Thoracic aorta (tissue), 2 donors: ENCODE results near the gene MAPK11. TPM values are rescaled to one million over a fixed set of nuclear protein-coding genes. Genes with fewer than 3 reads are reported as not detected.

Experiments used
- ATAC-seq: fragments of 150-250 bp; one replicate; pipeline ENCODE4 v1.8.0; 2017; ENCODE audit warnings: low read depth; ENCODE audit not compliant: insufficient number of reproducible peaks, low FRiP score
- DNase-seq: peaks from one replicate; pipeline ENCODE4 v3.0.0-alpha.2; 2020; ENCODE audit warnings: low spot score
- H3K27ac ChIP-seq, 2 donors: fragments of 200-600 bp; sonication (generic); 1 replicate in 1 of 2; 2 replicates in 1 of 2; pipeline ENCODE4 v1.5.1; 2016; ENCODE audit warnings: mild to moderate bottlenecking in 2 of 2, moderate library complexity in 2 of 2
- H3K27me3 ChIP-seq: fragments of 200-600 bp; sonication (generic); replicated peaks from 2 replicates; pipeline ENCODE4 v1.6.0; 2016; ENCODE audit warnings: mild to moderate bottlenecking; ENCODE audit not compliant: insufficient read depth
- H3K36me3 ChIP-seq: fragments of 200-600 bp; sonication (generic); one replicate; pipeline ENCODE4 v1.5.1; 2016
- H3K4me1 ChIP-seq, 2 donors: fragments of 200-600 bp; sonication (generic); 1 replicate in 1 of 2; 2 replicates in 1 of 2; pipeline versions ENCODE4 v1.5.1 to v1.6.0; 2016; ENCODE audit warnings: low read depth in 2 of 2, mild to moderate bottlenecking in 1 of 2; ENCODE audit not compliant: control insufficient read depth in 1 of 2
- H3K4me3 ChIP-seq: fragments of 200-600 bp; sonication (generic); 2 replicates; pipeline ENCODE4 v1.5.1; 2016; ENCODE audit warnings: mild to moderate bottlenecking
- H3K9me3 ChIP-seq: fragments of 200-600 bp; sonication (generic); 2 replicates; pipeline ENCODE4 v1.5.1; 2016
- total RNA-seq, 2 donors: library from RNA; depleted of rRNA; stranded (reverse); fragments of >200 nt; gene quantifications; one replicate each; pipeline versions ENCODE4 v1.1.0 to v1.2.3, GENCODE V29; 2016
- TF ChIP-seq, protein P1 (sequence below): fragments of 200-600 bp; sonication (generic); IDR thresholded peaks from one replicate; pipeline ENCODE4 v1.5.1; 2019; ENCODE audit warnings: antibody characterized with exemption

Gene MAPK11
- total RNA-seq, 2 donors from 2014 or later = 5.8 to 8.8 TPM

DNA sequence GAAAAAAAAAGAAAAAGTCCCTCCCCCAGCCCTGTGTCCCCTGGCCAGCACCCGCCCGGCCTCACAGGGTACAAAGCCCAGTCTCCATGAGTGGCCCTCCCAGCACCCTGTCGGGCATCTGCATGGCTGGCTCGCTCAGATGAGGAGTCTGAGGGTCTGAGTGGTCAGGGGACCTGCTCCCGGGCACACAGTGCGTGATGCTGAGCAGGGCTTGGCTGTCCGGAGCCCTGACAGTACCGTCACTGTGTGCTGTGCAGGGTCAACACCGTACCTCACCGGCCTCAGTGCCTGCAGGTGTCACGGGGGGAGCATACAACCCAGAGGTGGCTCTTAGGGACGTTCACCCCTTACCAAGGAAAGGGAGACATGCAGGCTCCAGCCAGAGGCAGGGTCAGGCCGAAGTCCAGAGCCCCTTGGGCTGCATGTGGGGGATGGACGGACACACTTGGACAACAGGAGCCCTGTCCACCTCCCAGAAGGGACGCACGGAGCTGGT is 40.8 kb upstream of the MAPK11 start:
- ATAC-seq = no peak

GRCh38 chr22:50310031-50310722 is 40.0 kb upstream of the MAPK11 start:
- ATAC-seq (no peak), DNase-seq (no peak)
- H3K9me3 ChIP-seq = no peaks in the 10 kb centered on the region
- no peak overlapping the region for H3K4me3 ChIP-seq
- no peaks in the 10 kb centered on the region for H3K27me3 ChIP-seq
- peaks cover 10 to 30% of the 10 kb centered on the region in 2 donors for H3K4me1 ChIP-seq
- H3K36me3 ChIP-seq = no peaks in the 10 kb centered on the region
- TF ChIP-seq, protein P1, sequence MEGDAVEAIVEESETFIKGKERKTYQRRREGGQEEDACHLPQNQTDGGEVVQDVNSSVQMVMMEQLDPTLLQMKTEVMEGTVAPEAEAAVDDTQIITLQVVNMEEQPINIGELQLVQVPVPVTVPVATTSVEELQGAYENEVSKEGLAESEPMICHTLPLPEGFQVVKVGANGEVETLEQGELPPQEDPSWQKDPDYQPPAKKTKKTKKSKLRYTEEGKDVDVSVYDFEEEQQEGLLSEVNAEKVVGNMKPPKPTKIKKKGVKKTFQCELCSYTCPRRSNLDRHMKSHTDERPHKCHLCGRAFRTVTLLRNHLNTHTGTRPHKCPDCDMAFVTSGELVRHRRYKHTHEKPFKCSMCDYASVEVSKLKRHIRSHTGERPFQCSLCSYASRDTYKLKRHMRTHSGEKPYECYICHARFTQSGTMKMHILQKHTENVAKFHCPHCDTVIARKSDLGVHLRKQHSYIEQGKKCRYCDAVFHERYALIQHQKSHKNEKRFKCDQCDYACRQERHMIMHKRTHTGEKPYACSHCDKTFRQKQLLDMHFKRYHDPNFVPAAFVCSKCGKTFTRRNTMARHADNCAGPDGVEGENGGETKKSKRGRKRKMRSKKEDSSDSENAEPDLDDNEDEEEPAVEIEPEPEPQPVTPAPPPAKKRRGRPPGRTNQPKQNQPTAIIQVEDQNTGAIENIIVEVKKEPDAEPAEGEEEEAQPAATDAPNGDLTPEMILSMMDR = no peak
- no peak overlapping the region for H3K27ac ChIP-seq

More for the DNA sequence above, 40.8 kb upstream of the MAPK11 start:
- DNase-seq = no peak
- no peaks in the 10 kb centered on the region for H3K36me3 ChIP-seq
- no peaks in the 10 kb centered on the region for H3K9me3 ChIP-seq
- no peak overlapping the region for H3K27ac ChIP-seq
- no peak overlapping the region for H3K4me3 ChIP-seq
- peaks cover 6 to 22% of the 10 kb centered on the region in 2 donors for H3K4me1 ChIP-seq
- TF ChIP-seq, protein P1 = no peak
- no peaks in the 10 kb centered on the region for H3K27me3 ChIP-seq

DNA sequence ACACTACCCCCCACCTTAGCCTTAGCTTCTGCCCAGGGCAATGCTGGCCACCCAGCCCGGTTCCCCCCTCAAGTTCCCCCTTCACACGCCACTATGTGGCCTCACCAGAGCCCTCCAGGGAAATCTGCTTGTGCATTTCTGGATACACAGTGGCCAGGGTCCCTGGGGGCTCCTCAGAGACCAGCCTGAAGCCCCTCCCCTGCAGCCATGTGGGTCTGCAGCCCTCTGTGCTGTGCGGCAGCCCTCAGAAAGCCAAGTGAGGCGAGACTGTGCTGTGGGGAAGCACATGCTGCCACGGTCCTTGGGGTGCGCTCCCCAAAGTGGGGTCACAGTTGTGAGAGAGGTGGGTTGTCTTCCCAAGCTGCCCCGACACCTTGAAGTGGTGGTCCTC is 39.4 kb upstream of the MAPK11 start:
- TF ChIP-seq, protein P1 = no peak
- Histone ChIP-seq H3K4me1 (peaks cover 16 to 36% of the 10 kb centered on the region in 2 donors), H3K36me3 (no peaks in the 10 kb centered on the region), H3K27ac (peak overlapping the region; percentile 69 to 72), H3K27me3 (no peaks in the 10 kb centered on the region), H3K4me3 (no peak overlapping the region), H3K9me3 (no peaks in the 10 kb centered on the region)
- DNase-seq (no peak), ATAC-seq (no peak)

DNA sequence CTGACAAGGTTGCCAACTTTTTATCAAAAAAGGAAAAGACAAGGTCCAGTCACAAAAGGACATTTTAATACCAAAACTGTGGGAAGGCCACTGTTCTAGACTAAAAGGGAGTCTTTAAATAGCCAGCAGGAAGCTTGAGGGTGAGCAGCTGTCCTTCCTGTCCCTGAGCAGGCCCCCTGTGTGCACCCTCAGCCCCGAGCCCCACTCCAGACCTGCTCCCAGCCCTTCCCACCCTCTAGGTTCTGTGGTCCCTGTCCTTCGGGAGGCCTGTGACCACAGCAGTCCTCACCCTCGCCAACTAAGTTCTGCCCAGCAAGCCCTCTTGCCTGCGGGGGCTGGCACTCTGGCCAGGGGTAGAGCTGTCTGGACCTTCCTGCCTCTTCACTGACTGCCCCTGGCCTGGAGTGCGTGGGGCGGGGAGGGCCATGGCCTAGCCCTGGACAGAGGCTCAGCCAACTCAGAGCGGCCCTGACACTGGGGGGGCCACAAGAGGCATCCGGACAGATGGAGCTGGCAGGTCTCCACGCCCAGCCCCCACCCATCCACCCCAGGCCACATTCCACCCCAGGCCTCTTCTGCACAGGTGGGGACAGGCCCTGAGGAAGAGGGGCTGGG is 38.9 kb upstream of the MAPK11 start:
- Histone ChIP-seq H3K4me3 (no peak overlapping the region), H3K27me3 (no peaks in the 10 kb centered on the region), H3K4me1 (peaks cover 21 to 41% of the 10 kb centered on the region in 2 donors), H3K27ac (peak overlapping the region; percentile 69 to 72), H3K36me3 (no peaks in the 10 kb centered on the region), H3K9me3 (no peaks in the 10 kb centered on the region)
- ATAC-seq (no peak), DNase-seq (no peak)
- TF ChIP-seq, protein P1 = no peak

GRCh38 chr22:50308597-50308935 is 38.4 kb upstream of the MAPK11 start:
- Histone ChIP-seq H3K4me1 (peaks cover 27 to 46% of the 10 kb centered on the region in 2 donors), H3K36me3 (no peaks in the 10 kb centered on the region), H3K9me3 (no peaks in the 10 kb centered on the region), H3K27ac (peak overlapping the region; percentile 69 to 72), H3K4me3 (no peak overlapping the region), H3K27me3 (no peaks in the 10 kb centered on the region)
- no peak for ATAC-seq
- no peak for DNase-seq
- TF ChIP-seq, protein P1 = no peak
